ENCODE data around the gene PAPSS1. TPM values are rescaled to one million over a fixed set of nuclear protein-coding genes. Genes with fewer than 3 reads are reported as not detected.

The PAPSS1 gene
- total and polyA plus RNA-seq, 2 donors (not counting 3 experiments of a cell fraction or from before 2014, with no cell fraction given): 69.6 to 77.2 TPM

GRCh38 chr4:107593230-107593629, 126.8 kb downstream of the PAPSS1 start:
- DNase-seq (ENCODE audit: low read depth, low spot score) (no peak), FAIRE-seq (no peak)
- H3K4me3 ChIP-seq (replicated peaks in 1 of 3; ENCODE audit: insufficient read depth in 1 of 3, low read depth in 1 of 3, low read length in 3 of 3): no peak overlapping the region
- CTCF ChIA-PET: no interaction called here
- dilution Hi-C loops (cut with MboI; ENCODE audit: extremely low pct_ligation_motif_present, low sequenced_read_pairs): no loop called here
- no peak overlapping the region for H3K27ac ChIP-seq (ENCODE audit: insufficient read depth, low read depth, low read length)
- H3K79me2 ChIP-seq (ENCODE audit: control insufficient read depth, insufficient read depth, low read length): no peaks in the 10 kb centered on the region
- intact Hi-C loops (cut with micrococcal nuclease): no loop called here
- no peak overlapping the region for H3K4me2 ChIP-seq (ENCODE audit: insufficient read depth, low read length)
- H3K27me3 ChIP-seq (ENCODE audit: control insufficient read depth in 2 of 2, insufficient read depth in 2 of 2, low read length in 2 of 2): no peaks in the 10 kb centered on the region
- POLR2A ChIA-PET: no interaction called here
- H3K9me1 ChIP-seq (replicated peaks; ENCODE audit: control insufficient read depth, extremely low read depth, insufficient read depth, low read length): no peaks in the 10 kb centered on the region
- H3K4me1 ChIP-seq (ENCODE audit: control insufficient read depth, extremely low read depth, insufficient read depth, low read length): no peaks in the 10 kb centered on the region
- H3K36me3 ChIP-seq (ENCODE audit: control insufficient read depth in 2 of 2, extremely low read depth in 1 of 2, insufficient read depth in 2 of 2, low read length in 2 of 2): no peaks in the 10 kb centered on the region
- no peak overlapping the region for H3K9ac ChIP-seq (replicated peaks; ENCODE audit: extremely low read depth, insufficient read depth, low read length)
- no peaks in the 10 kb centered on the region for H4K20me1 ChIP-seq (replicated peaks; ENCODE audit: control insufficient read depth, extremely low read depth, insufficient read depth, low read length)
- no peak for TF ChIP-seq MYC (IDR thresholded peaks at IDR 0.05; ENCODE audit: low read depth, low read length)
- TF ChIP-seq JUN (IDR thresholded peaks at IDR 0.05; ENCODE audit: borderline replicate concordance, insufficient read depth, insufficient read length, low read depth): no peak
- no peak for TF ChIP-seq CTCF (IDR thresholded peaks at IDR 0.05; ENCODE audit: extremely low read depth in 1 of 2, insufficient read depth in 1 of 2, low read depth in 1 of 2, low read length in 2 of 2)
- no peak for TF ChIP-seq POLR2AphosphoS5 (IDR thresholded peaks at IDR 0.05; ENCODE audit: insufficient read depth, low read depth, low read length)
- TF ChIP-seq POLR2A (IDR thresholded peaks at IDR 0.05; ENCODE audit: low read depth, low read length): no peak
- TF ChIP-seq GATA2 (IDR thresholded peaks at IDR 0.05; ENCODE audit: insufficient read depth, insufficient read length, low read depth, low read length): no peak
- TF ChIP-seq FOS (IDR thresholded peaks at IDR 0.05; ENCODE audit: borderline replicate concordance, insufficient read depth, low read length): no peak
- no peak for TF ChIP-seq EZH2 (IDR thresholded peaks at IDR 0.05; ENCODE audit: borderline replicate concordance, low read depth, low read length, severe bottlenecking)
- TF ChIP-seq MAX (IDR thresholded peaks at IDR 0.05; ENCODE audit: insufficient read depth, insufficient read length): no peak
- H2AFZ ChIP-seq (ENCODE audit: low read depth, low read length): no peak overlapping the region
- no TSS peak for BruUV-seq (replicated peaks)
- no peaks in the 10 kb centered on the region for H3K9me3 ChIP-seq (replicated peaks; ENCODE audit: control insufficient read depth, insufficient read depth, low read length)
